ENCODE measurements around the gene LGALS9. TPM values are rescaled to one million over a fixed set of nuclear protein-coding genes. Genes with fewer than 3 reads are reported as not detected.

LGALS9 gene
- total and polyA plus RNA-seq, 2 experiments from 2014 or later = 0.48 to 0.73 TPM

GRCh38 chr17:27615121-27615520, 15.9 kb upstream of the LGALS9 start:
- no peak overlapping the region for H3K27ac ChIP-seq (ENCODE audit: low read depth)
- Mint-ChIP-seq H3K27ac (no peak overlapping the region), H3K36me3 (ENCODE audit: low read depth) (peaks cover 50% of the 10 kb centered on the region), H3K4me1 (no peaks in the 10 kb centered on the region), H3K27me3 (ENCODE audit: insufficient read depth, low read depth, poor library complexity) (peaks cover 4% of the 10 kb centered on the region), H3K4me3 (no peak overlapping the region), H3K9me3 (no peaks in the 10 kb centered on the region; the same call in 2 of the 3 replicates)
- H3K9me2 ChIP-seq (ENCODE audit: insufficient read depth) = no peaks in the 10 kb centered on the region
- H2AFZ ChIP-seq = no peak overlapping the region
- H3F3A ChIP-seq (replicated peaks; ENCODE audit: low read depth) = no peaks in the 10 kb centered on the region
- no peaks in the 10 kb centered on the region; the same call in 1 of the 2 replicates for H4K20me1 ChIP-seq (replicated peaks; ENCODE audit: insufficient read depth)
- no peak overlapping the region for H3K4me3 ChIP-seq
- peaks cover 16% of the 10 kb centered on the region for H3K36me3 ChIP-seq (ENCODE audit: insufficient read depth)
- H3K4me1 ChIP-seq (ENCODE audit: insufficient read depth) = no peaks in the 10 kb centered on the region
- no peaks in the 10 kb centered on the region for H3K27me3 ChIP-seq (ENCODE audit: insufficient read depth)
- H3K79me2 ChIP-seq (replicated peaks; ENCODE audit: insufficient read depth) = no peaks in the 10 kb centered on the region
- no peak overlapping the region for H3K4me2 ChIP-seq
- TF ChIP-seq EZH2phosphoT487 (IDR thresholded peaks at IDR 0.05; ENCODE audit: unreplicated experiment) = no peak
- no peak for TF ChIP-seq REST (IDR thresholded peaks at IDR 0.05; ENCODE audit: unreplicated experiment)
- TF ChIP-seq ZNF462 (CRISPR knock-in tag; IDR thresholded peaks at IDR 0.05) = no peak
- ATAC-seq (no peak), DNase-seq (ENCODE audit: low spot score) (no peak)
